SK-N-SH (cell line): Measurements from ENCODE around the gene STX17. TPM values are rescaled to one million over a fixed set of nuclear protein-coding genes. Genes with fewer than 3 reads are reported as not detected.
A peak's percentile ranks its signal among the peaks of the same experiment; 100 is the strongest.

ENCODE experiments used
- CTCF ChIA-PET: fragments of 300-600, 350-600 bp; formaldehyde crosslinking; extraction: SDS; loops from one replicate; lab custom pipeline; 2021; lab: Yijun Ruan, JAX
- POLR2A ChIA-PET: fragments of 350-600 bp; sonication (Branson Sonifier 250); formaldehyde crosslinking; extraction: SDS; loops from one replicate; lab custom pipeline; 2020; ENCODE audit warnings: antibody characterized with exemption, inconsistent platforms; lab: Yijun Ruan, JAX
- DNase-seq: peaks from one replicate; pipeline ENCODE4 v3.0.0; 2012
- H2AFZ ChIP-seq: fragments of 200-600 bp; sonication (generic); 2 replicates; pipeline ENCODE4 v1.8.1; 2016; ENCODE audit warnings: antibody characterized with exemption, mild to moderate bottlenecking, low read depth
- H3F3A ChIP-seq: fragments of 200-600 bp; sonication (generic); replicated peaks from 2 replicates; pipeline ENCODE3; 2016; ENCODE audit warnings: antibody characterized with exemption, mild to moderate bottlenecking; ENCODE audit not compliant: insufficient read depth
- H3K27ac ChIP-seq, 2 experiments: fragments of 200-500 bp in 1 of 2; fragments of 200-600 bp in 1 of 2; sonication (Bioruptor generic) in 1 of 2; sonication (generic), shearing (Covaris generic) in 1 of 2; 2 replicates each; pipeline versions ENCODE4 v1.5.1 to v1.6.1; 2014 to 2016; ENCODE audit warnings: low read depth in 2 of 2, inconsistent platforms in 1 of 2, low read length in 1 of 2, mild to moderate bottlenecking in 1 of 2, mixed read lengths in 1 of 2
- H3K27me3 ChIP-seq: fragments of 200-600 bp; sonication (generic), shearing (Covaris generic); 2 replicates; pipeline ENCODE4 v1.6.1; 2016; ENCODE audit warnings: mixed run types; ENCODE audit not compliant: insufficient read depth
- H3K36me3 ChIP-seq, 2 experiments: fragments of 200-500 bp in 1 of 2; fragments of 200-600 bp in 1 of 2; sonication (Bioruptor generic) in 1 of 2; sonication (generic) in 1 of 2; replicated peaks in 1 of 2; 2 replicates each; pipeline versions ENCODE3 to v1.5.1; 2014 to 2016; ENCODE audit warnings: low read length in 1 of 2, mild to moderate bottlenecking in 1 of 2; ENCODE audit not compliant: insufficient read depth in 2 of 2, control insufficient read depth in 1 of 2
- H3K4me1 ChIP-seq, 2 experiments: fragments of 200-500 bp in 1 of 2; fragments of 200-600 bp in 1 of 2; sonication (Bioruptor generic) in 1 of 2; sonication (generic), shearing (Covaris generic) in 1 of 2; 2 replicates each; pipeline versions ENCODE4 v1.5.1 to v1.6.1; 2014 to 2016; ENCODE audit warnings: low read depth in 1 of 2, low read length in 1 of 2, mixed run types in 1 of 2; ENCODE audit not compliant: insufficient read depth in 2 of 2, control insufficient read depth in 1 of 2
- H3K4me2 ChIP-seq: fragments of 200-600 bp; sonication (generic), shearing (Covaris generic); 2 replicates; pipeline ENCODE4 v1.6.1; 2017; ENCODE audit warnings: mixed run types
- H3K4me3 ChIP-seq, 2 experiments: fragments of 200-500 bp in 1 of 2; fragments of 200-600 bp in 1 of 2; sonication (Bioruptor generic) in 1 of 2; sonication (generic), shearing (Covaris generic) in 1 of 2; 2 replicates each; pipeline versions ENCODE4 v1.5.1 to v1.8.1; 2014 to 2016; ENCODE audit warnings: low read depth in 2 of 2, inconsistent platforms in 1 of 2, low read length in 1 of 2, mild to moderate bottlenecking in 1 of 2, mixed read lengths in 1 of 2, moderate library complexity in 1 of 2
- H3K79me2 ChIP-seq: fragments of 200-600 bp; sonication (generic); 2 replicates; pipeline ENCODE4 v1.8.1; 2017; ENCODE audit warnings: mild to moderate bottlenecking; ENCODE audit not compliant: insufficient read depth
- H3K9ac ChIP-seq: fragments of 200-600 bp; sonication (generic); 2 replicates; pipeline ENCODE4 v1.6.1; 2017; ENCODE audit warnings: mixed run types
- H3K9me2 ChIP-seq: fragments of 200-600 bp; sonication (generic); 2 replicates; pipeline ENCODE4 v1.6.1; 2017; ENCODE audit warnings: mixed run types
- H3K9me3 ChIP-seq: fragments of 200-600 bp; sonication (generic); 2 replicates; pipeline ENCODE4 v1.6.1; 2017; ENCODE audit warnings: mixed run types, mild to moderate bottlenecking, moderate library complexity
- H4K20me1 ChIP-seq: fragments of 200-600 bp; sonication (generic); 2 replicates; pipeline ENCODE4 v1.6.1; 2017; ENCODE audit warnings: mild to moderate bottlenecking, mixed run types; ENCODE audit not compliant: insufficient read depth
- CHD2 ChIP-seq: fragments of 150-350 bp; IDR thresholded peaks from 2 replicates; pipeline ENCODE4 v1.6.1; 2018; ENCODE audit warnings: low read length; ENCODE audit not compliant: partially characterized antibody
- CTCF ChIP-seq: fragments of 200-600 bp; sonication (generic); IDR thresholded peaks from 2 replicates; pipeline ENCODE4 v1.6.1; 2017; ENCODE audit warnings: antibody characterized with exemption, mild to moderate bottlenecking, moderate library complexity
- EZH2phosphoT487 ChIP-seq: fragments of 200-600 bp; sonication (generic); IDR thresholded peaks from 2 replicates; pipeline ENCODE4 v1.6.1; 2017; ENCODE audit warnings: low read depth, mixed run types, mild to moderate bottlenecking, antibody characterized with exemption, moderate library complexity, borderline replicate concordance
- FOSL2 ChIP-seq: IDR thresholded peaks from 2 replicates; pipeline ENCODE4 v1.4.0; 2012; ENCODE audit warnings: low read depth, mild to moderate bottlenecking, moderate library complexity, borderline replicate concordance
- FOXJ3 ChIP-seq: sonication (generic); formaldehyde crosslinking; IDR thresholded peaks from 2 replicates; pipeline ENCODE4 v1.5.1; 2020; ENCODE audit warnings: mild to moderate bottlenecking, missing genetic modification reagents
- GABPA ChIP-seq: IDR thresholded peaks from 2 replicates; pipeline ENCODE4 v1.4.0; 2012; ENCODE audit warnings: low read depth, mild to moderate bottlenecking
- GATA2 ChIP-seq: sonication (generic); formaldehyde crosslinking; IDR thresholded peaks from 2 replicates; pipeline ENCODE4 v1.5.0; 2020; ENCODE audit warnings: mild to moderate bottlenecking, missing genetic modification reagents
- JUND ChIP-seq: IDR thresholded peaks from 2 replicates; pipeline ENCODE4 v1.4.0; 2012
- MAX ChIP-seq: IDR thresholded peaks from 2 replicates; pipeline ENCODE4 v1.4.0; 2012; ENCODE audit warnings: low read depth
- MEF2A ChIP-seq: IDR thresholded peaks from 2 replicates; pipeline ENCODE4 v1.4.0; 2012; ENCODE audit warnings: low read depth, borderline replicate concordance
- NFIC ChIP-seq: IDR thresholded peaks from 2 replicates; pipeline ENCODE4 v1.4.0; 2012; ENCODE audit warnings: borderline replicate concordance
- NRF1 ChIP-seq: IDR thresholded peaks from 2 replicates; pipeline ENCODE4 v1.6.1; 2012; ENCODE audit warnings: low read depth, mild to moderate bottlenecking, low read length
- PBX3 ChIP-seq: IDR thresholded peaks from 2 replicates; pipeline ENCODE4; 2012
- POLR2AphosphoS5 ChIP-seq: IDR thresholded peaks from 2 replicates; pipeline ENCODE4 v1.6.1; 2012; ENCODE audit warnings: low read depth, low read length
- RAD21 ChIP-seq: IDR thresholded peaks from 2 replicates; pipeline ENCODE4 v1.6.1; 2012; ENCODE audit warnings: mild to moderate bottlenecking, low read length
- RCOR1 ChIP-seq: fragments of 150-350 bp; IDR thresholded peaks from 2 replicates; pipeline ENCODE4 v1.6.1; 2017; ENCODE audit warnings: antibody characterized with exemption, low read length
- REST ChIP-seq: IDR thresholded peaks from 2 replicates; pipeline ENCODE4 v1.6.1; 2012; ENCODE audit warnings: mild to moderate bottlenecking, low read depth, low read length, moderate library complexity
- RFX5 ChIP-seq: IDR thresholded peaks from 2 replicates; pipeline ENCODE4 v1.6.1; 2012; ENCODE audit warnings: mild to moderate bottlenecking, improper control_type of control experiment, low read length
- RXRA ChIP-seq: IDR thresholded peaks from 2 replicates; pipeline ENCODE4 v1.4.0; 2012; ENCODE audit warnings: low read depth, mild to moderate bottlenecking, borderline replicate concordance
- TAF1 ChIP-seq: IDR thresholded peaks from 2 replicates; pipeline ENCODE4 v1.6.1; 2012; ENCODE audit warnings: low read depth, mild to moderate bottlenecking, low read length, moderate library complexity, borderline replicate concordance
- TCF12 ChIP-seq: IDR thresholded peaks from 2 replicates; pipeline ENCODE4 v1.4.0; 2012
- TEAD4 ChIP-seq: IDR thresholded peaks from 2 replicates; pipeline ENCODE4 v1.4.0; 2012; ENCODE audit warnings: mild to moderate bottlenecking, borderline replicate concordance; ENCODE audit not compliant: insufficient read depth
- USF1 ChIP-seq: IDR thresholded peaks from 2 replicates; pipeline ENCODE4 v1.4.0; 2012; ENCODE audit warnings: low read depth, borderline replicate concordance
- USF2 ChIP-seq: fragments of 150-350 bp; IDR thresholded peaks from 2 replicates; pipeline ENCODE4 v1.6.1; 2017; ENCODE audit warnings: antibody characterized with exemption, low read length, low read depth, borderline replicate concordance
- YY1 ChIP-seq: IDR thresholded peaks from 2 replicates; pipeline ENCODE4 v1.4.0; 2012; ENCODE audit warnings: low read depth, mild to moderate bottlenecking
- WGBS: methylation state at CpG from one replicate; pipeline ENCODE4 v1.1.6; 2017; ENCODE audit warnings: low lambda C conversion rate; 5-methylcytosine and 5-hydroxymethylcytosine counted together
- polyA plus RNA-seq, 3 experiments: library from polyadenylated mRNA; depleted of rRNA; stranded (reverse); fragments of >200 nt; gene quantifications; 2 replicates each; pipeline ENCODE4 v1.2.3, GENCODE V29; 2012

STX17 gene
- polyA plus RNA-seq, 1 of the 3 experiments (the other 2 are of a cell fraction): 6.1 TPM

- Histone ChIP-seq H3K4me3 (no peak overlapping the region; a peak in 1 of 4 replicates), H3K9ac (no peak overlapping the region), H3K27me3 (no peaks in the 10 kb centered on the region), H3K27ac (no peak overlapping the region), H3K4me1 (no peaks in the 10 kb centered on the region), H3K36me3 (peaks cover 46 to 61% of the 10 kb centered on the region in 2 experiments), H3K4me2 (no peak overlapping the region), H4K20me1 (no peaks in the 10 kb centered on the region), H3K9me3 (peaks cover 10% of the 10 kb centered on the region), H3K9me2 (no peaks in the 10 kb centered on the region), H2AFZ (no peak overlapping the region), H3F3A (no peaks in the 10 kb centered on the region), H3K79me2 (0 out of 2 replicates have a peak, but pooled peaks cover 7% of the 10 kb centered on the region)
- CTCF ChIA-PET: interaction anchor here (0.7 to 2.4 kb wide), 12 partner anchors 13 to 849 kb away, joined by 3 to 10 read pairs (median 4); no protein-coding TSS in a partner anchor
- 79% methylated on average over 1 of the region's 1 CpG for WGBS
- peak; percentile 46 for DNase-seq
- POLR2A ChIA-PET: no interaction called here
- TF ChIP-seq POLR2AphosphoS5: no peak
- no peak for TF ChIP-seq EZH2phosphoT487
- TF ChIP-seq RAD21: peak; percentile 76
- no peak for TF ChIP-seq TEAD4
- TF ChIP-seq FOSL2: no peak
- TF ChIP-seq NFIC: no peak
- no peak for TF ChIP-seq TAF1
- TF ChIP-seq MEF2A: no peak
- no peak for TF ChIP-seq CHD2
- TF ChIP-seq USF2: no peak
- no peak for TF ChIP-seq FOXJ3
- TF ChIP-seq YY1: no peak
- TF ChIP-seq RXRA: no peak
- TF ChIP-seq JUND: no peak
- no peak for TF ChIP-seq RFX5
- TF ChIP-seq MAX: no peak
- TF ChIP-seq GABPA: no peak
- TF ChIP-seq REST: no peak
- TF ChIP-seq CTCF: peak; percentile 68
- TF ChIP-seq GATA2 (CRISPR knock-in tag): no peak
- TF ChIP-seq TCF12: no peak
- no peak for TF ChIP-seq PBX3
- TF ChIP-seq USF1: no peak
- no peak for TF ChIP-seq RCOR1
- no peak for TF ChIP-seq NRF1
These were observed 104.7 kb downstream of the STX17 start for GRCh38 chr9:100011062-100011681.
